Heart right ventricle (tissue), 16 donors: ENCODE results near the gene BUD31. TPM values are rescaled to one million over a fixed set of nuclear protein-coding genes. Genes with fewer than 3 reads are reported as not detected.

Experiments used
- ATAC-seq, 8 donors: fragments of 200-7000 bp; cut with Tn5 transposase; one replicate each; pipeline ENCODE4 v1.9.1; 2020; ENCODE audit warnings: mild to moderate bottlenecking in 8 of 8, moderate library complexity in 8 of 8, moderate number of reproducible peaks in 1 of 8
- DNase-seq, 2 donors: peaks; one replicate each; pipeline ENCODE4 v3.0.0-alpha.2; 2020
- H3K27ac ChIP-seq, 10 donors: fragments of 200-600 bp; sonication (generic) in 2 of 10; one replicate each; pipeline versions ENCODE4 v1.5.0 to v1.8.0; 2020 to 2022; ENCODE audit warnings: mild to moderate bottlenecking in 3 of 10
- H3K27me3 ChIP-seq, 7 donors: fragments of 200-600 bp; one replicate each; pipeline ENCODE4 v1.8.0; 2021 to 2022; ENCODE audit warnings: mild to moderate bottlenecking in 2 of 7
- H3K36me3 ChIP-seq, 9 donors: fragments of 200-600 bp; sonication (generic) in 1 of 9; one replicate each; pipeline versions ENCODE4 v1.5.0 to v1.8.0; 2020 to 2022; ENCODE audit warnings: mild to moderate bottlenecking in 2 of 9
- H3K4me1 ChIP-seq, 9 donors: fragments of 200-600 bp; sonication (generic) in 1 of 9; one replicate each; pipeline versions ENCODE4 v1.5.0 to v1.8.0; 2020 to 2022; ENCODE audit warnings: mild to moderate bottlenecking in 4 of 9
- H3K4me3 ChIP-seq, 10 donors: fragments of 200-600 bp; sonication (generic) in 2 of 10; one replicate each; pipeline versions ENCODE4 v1.5.0 to v1.8.0; 2020 to 2022; ENCODE audit warnings: mild to moderate bottlenecking in 7 of 10, moderate library complexity in 2 of 10
- H3K9me3 ChIP-seq, 11 donors: fragments of 200-600 bp in 10 of 11; sonication (generic) in 2 of 11; one replicate each; pipeline versions ENCODE4 v1.5.0 to v1.8.0; 2013 to 2022; ENCODE audit warnings: mild to moderate bottlenecking in 2 of 11, control low read depth in 1 of 11, moderate library complexity in 1 of 11
- WGBS, 2 donors: extraction: QIAGEN DNeasy Blood & Tissue Kit; methylation state at CpG; one replicate each; pipeline ENCODE4 v1.1.7; 2013; ENCODE audit warnings: inconsistent platforms in 1 of 2; 5-methylcytosine and 5-hydroxymethylcytosine counted together
- intact Hi-C, 10 donors: fragments of 100-400 bp; cut with DNase I; formaldehyde crosslinking; loops; one replicate each; pipeline versions ENCODE4 v1.11.1 to v1.14.2; 2022
- polyA plus RNA-seq, 2 donors: library from polyadenylated mRNA; stranded (reverse); fragments of 200-250 nt; gene quantifications; one replicate each; pipeline ENCODE4 v1.2.3, GENCODE V29; 2013
- total RNA-seq, 10 donors: library from RNA; stranded (reverse); fragmentation: NEBNext Ultra II Directional in 3 of 10; extraction: Animal tissue kit (Norgen Biotek cat#: 25700) in 3 of 10; gene quantifications; one replicate each; pipeline versions ENCODE4 v1.2.1 to v1.2.4, GENCODE V29; 2021 to 2023
- TF ChIP-seq, protein P1 (sequence below), 9 donors: fragments of 200-600 bp; sonication (generic) in 2 of 9; IDR thresholded peaks; one replicate each; pipeline versions ENCODE4 v1.5.0 to v1.8.0; 2021 to 2022; ENCODE audit warnings: antibody characterized with exemption in 9 of 9, mild to moderate bottlenecking in 5 of 9, moderate library complexity in 1 of 9
- donor health status: Arrhythmogenic right ventricular cardiomyopathy.
- donor health status: ischemic (EF 13 %, LVEDD 7.1; RV severe dilation, severe dysfunction).
- donor health status: healthy with polysubstance abuse.
- donor health status: DM: no; HTN: yes; CAD: no.
- donor health status: DM: no; HTN: no; CAD: no.
- donor health status: ischemic (EF 25% LVEDD 6.9; RV normal size, moderate dysfunction).
- donor health status: ischemic (EF 25% LVEDD 5.7; RV mildly dilated, moderate dysfunction).
- donor health status: healthy.
- donor health status: DM: yes; HTN: yes; CAD: no.
- donor health status: Ischemic cardiomyopathy.
- donor health status: ischemic (EF 35%, LVEDD 5.7; RV mildly dilated, moderate dysfunction).
- donor health status: nonischemic (EF 11% LVEDD 7.7; RV severe dilation, severe dysfunction).
- donor health status: DM: yes; HTN: yes; CAD: no.
- donor health status: PGD.
- donor health status: ischemic (EF 29% LVEDD 5.4; RV normal size, mild dysfunction).
- donor health status: nonischemic (EF 23%, LVEDD 6.1; RV moderate dilation, normal function).

BUD31 gene
- total and polyA plus RNA-seq, 12 donors, result 28.3 to 116 (median 43.4) TPM

DNA sequence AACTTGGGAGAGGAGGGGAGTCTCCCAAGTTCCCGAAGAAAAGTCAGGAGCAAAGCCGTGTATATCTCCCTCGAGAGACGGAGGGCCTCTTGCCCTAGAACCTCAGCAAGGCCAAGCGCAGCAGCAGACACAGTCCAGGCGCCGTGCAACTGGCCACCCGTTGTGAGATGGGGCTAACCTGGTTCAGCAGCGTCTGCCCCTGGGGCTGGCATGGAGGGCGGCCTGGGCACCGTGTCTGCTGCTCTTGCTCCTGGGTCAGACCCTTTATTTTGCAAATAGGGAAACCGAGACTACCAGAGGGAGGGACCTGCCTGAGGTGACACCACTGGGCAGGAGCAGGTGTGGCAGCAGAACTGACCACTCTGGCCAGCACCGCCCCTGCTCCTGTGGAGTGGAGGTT lies 43.8 kb downstream of the BUD31 start:
- Histone ChIP-seq H3K9me3 (no peaks in the 10 kb centered on the region), H3K27ac (peak overlapping the region in 5 of 10 donors; percentile 34 to 62 (median 57)), H3K4me1 (peaks cover 0 to 28% (median 8%) of the 10 kb centered on the region in 9 donors), H3K27me3 (no peaks in the 10 kb centered on the region), H3K4me3 (no peak overlapping the region), H3K36me3 (peaks cover 0 to 100% (median 32%) of the 10 kb centered on the region in 9 donors)
- intact Hi-C loops, result no loop called here
- DNase-seq (no peak), ATAC-seq (peak in 4 of 8 donors; percentile 6 to 23 (median 8))
- WGBS, 2 donors, result 85 to 91% methylated on average over 13 of the region's 13 CpGs
- TF ChIP-seq, protein P1, sequence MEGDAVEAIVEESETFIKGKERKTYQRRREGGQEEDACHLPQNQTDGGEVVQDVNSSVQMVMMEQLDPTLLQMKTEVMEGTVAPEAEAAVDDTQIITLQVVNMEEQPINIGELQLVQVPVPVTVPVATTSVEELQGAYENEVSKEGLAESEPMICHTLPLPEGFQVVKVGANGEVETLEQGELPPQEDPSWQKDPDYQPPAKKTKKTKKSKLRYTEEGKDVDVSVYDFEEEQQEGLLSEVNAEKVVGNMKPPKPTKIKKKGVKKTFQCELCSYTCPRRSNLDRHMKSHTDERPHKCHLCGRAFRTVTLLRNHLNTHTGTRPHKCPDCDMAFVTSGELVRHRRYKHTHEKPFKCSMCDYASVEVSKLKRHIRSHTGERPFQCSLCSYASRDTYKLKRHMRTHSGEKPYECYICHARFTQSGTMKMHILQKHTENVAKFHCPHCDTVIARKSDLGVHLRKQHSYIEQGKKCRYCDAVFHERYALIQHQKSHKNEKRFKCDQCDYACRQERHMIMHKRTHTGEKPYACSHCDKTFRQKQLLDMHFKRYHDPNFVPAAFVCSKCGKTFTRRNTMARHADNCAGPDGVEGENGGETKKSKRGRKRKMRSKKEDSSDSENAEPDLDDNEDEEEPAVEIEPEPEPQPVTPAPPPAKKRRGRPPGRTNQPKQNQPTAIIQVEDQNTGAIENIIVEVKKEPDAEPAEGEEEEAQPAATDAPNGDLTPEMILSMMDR (IDR thresholded peaks at IDR 0.05), result no peak

DNA sequence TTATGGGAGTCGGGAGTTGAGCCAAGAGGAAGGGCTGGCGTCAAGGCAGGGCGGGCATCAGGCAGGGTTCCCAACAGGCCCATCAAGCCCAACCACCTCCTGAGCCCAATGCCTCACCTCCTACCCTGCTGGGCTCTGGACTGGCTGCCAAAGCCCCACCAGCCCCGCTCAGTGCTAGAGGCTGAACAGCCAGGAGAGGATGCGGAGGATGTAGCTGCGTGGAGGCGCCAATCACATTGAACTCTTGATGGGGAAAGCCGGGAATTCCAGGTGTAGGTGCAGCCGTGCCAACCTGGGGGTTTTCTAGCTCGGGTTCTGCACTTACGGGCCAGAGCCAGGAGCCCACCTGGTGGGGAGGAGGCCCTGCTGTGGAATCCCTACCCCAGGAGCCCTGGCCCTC lies 44.3 kb downstream of the BUD31 start:
- peak overlapping the region in 5 of 10 donors; percentile 34 to 62 (median 57) for H3K27ac ChIP-seq
- ATAC-seq, result peak; percentile 36 to 73 (median 59)
- intact Hi-C loops, result no loop called here
- no peaks in the 10 kb centered on the region for H3K27me3 ChIP-seq
- no peak overlapping the region for H3K4me3 ChIP-seq
- DNase-seq, result peak in 1 of 2 donors; percentile 34
- 81 to 87% methylated on average over 11 of the region's 11 CpGs for WGBS, 2 donors
- peaks cover 0 to 100% (median 26%) of the 10 kb centered on the region in 9 donors for H3K36me3 ChIP-seq
- no peaks in the 10 kb centered on the region for H3K9me3 ChIP-seq
- peaks cover 0 to 28% (median 8%) of the 10 kb centered on the region in 9 donors for H3K4me1 ChIP-seq
- TF ChIP-seq, protein P1 (IDR thresholded peaks at IDR 0.05), result no peak

DNA sequence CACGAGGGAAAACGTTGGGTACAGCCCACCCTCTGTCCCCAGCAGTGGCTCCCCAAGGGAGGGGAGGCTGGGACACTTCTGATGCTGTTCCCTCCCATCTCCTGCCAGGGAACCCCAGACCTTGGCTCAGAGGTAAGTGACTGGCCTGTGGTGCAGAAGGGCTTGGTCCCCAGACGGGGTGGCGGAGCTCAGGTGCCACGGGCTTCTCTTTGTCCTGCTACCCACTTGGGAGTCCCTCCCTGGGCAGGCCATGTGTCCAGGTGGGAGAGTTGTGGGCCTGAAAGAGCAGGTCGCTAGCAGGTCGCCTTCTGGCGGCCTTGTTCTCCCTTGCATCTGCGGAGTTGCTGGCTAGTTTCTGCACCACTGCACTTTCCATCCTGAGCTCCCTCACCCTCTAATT lies 47.1 kb downstream of the BUD31 start:
- TF ChIP-seq, protein P1 (IDR thresholded peaks at IDR 0.05), result no peak
- Histone ChIP-seq H3K36me3 (peaks cover 0 to 100% (median 18%) of the 10 kb centered on the region in 9 donors), H3K27me3 (no peaks in the 10 kb centered on the region), H3K9me3 (no peaks in the 10 kb centered on the region), H3K27ac (no peak overlapping the region), H3K4me3 (no peak overlapping the region), H3K4me1 (peaks cover 0 to 48% (median 19%) of the 10 kb centered on the region in 9 donors)
- WGBS, 2 donors, result 76 to 83% methylated on average over 9 of the region's 9 CpGs
- intact Hi-C loops, result no loop called here
- ATAC-seq, result no peak
- DNase-seq, result no peak

DNA sequence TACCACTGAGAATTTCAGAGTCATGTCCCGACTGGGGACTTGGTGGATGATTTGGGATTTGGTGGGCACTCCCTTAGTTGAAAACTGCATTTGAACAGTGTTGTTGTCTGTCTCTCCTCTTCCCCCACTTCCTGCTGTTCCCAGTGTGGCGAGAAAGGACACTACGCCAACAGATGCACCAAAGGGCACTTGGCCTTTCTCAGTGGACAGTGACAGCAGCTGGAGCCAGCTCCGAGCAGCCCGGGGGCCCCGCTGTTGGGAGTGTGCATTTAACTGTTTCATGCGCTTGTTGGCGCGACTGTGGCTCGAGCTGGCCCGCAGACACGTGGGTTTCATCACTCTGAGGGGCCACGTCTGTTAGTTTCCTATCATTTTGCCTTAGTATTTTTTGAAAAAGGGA lies 47.5 kb downstream of the BUD31 start:
- Histone ChIP-seq H3K27ac (no peak overlapping the region), H3K27me3 (no peaks in the 10 kb centered on the region), H3K9me3 (no peaks in the 10 kb centered on the region), H3K36me3 (peaks cover 0 to 100% (median 18%) of the 10 kb centered on the region in 9 donors), H3K4me1 (peaks cover 0 to 52% (median 21%) of the 10 kb centered on the region in 9 donors), H3K4me3 (no peak overlapping the region)
- intact Hi-C loops, result no loop called here
- no peak for ATAC-seq
- DNase-seq, result no peak
- TF ChIP-seq, protein P1 (IDR thresholded peaks at IDR 0.05), result no peak
- 66 to 74% methylated on average over 13 of the region's 13 CpGs for WGBS, 2 donors
